Measurements from ENCODE around the gene TERC.

DNA sequence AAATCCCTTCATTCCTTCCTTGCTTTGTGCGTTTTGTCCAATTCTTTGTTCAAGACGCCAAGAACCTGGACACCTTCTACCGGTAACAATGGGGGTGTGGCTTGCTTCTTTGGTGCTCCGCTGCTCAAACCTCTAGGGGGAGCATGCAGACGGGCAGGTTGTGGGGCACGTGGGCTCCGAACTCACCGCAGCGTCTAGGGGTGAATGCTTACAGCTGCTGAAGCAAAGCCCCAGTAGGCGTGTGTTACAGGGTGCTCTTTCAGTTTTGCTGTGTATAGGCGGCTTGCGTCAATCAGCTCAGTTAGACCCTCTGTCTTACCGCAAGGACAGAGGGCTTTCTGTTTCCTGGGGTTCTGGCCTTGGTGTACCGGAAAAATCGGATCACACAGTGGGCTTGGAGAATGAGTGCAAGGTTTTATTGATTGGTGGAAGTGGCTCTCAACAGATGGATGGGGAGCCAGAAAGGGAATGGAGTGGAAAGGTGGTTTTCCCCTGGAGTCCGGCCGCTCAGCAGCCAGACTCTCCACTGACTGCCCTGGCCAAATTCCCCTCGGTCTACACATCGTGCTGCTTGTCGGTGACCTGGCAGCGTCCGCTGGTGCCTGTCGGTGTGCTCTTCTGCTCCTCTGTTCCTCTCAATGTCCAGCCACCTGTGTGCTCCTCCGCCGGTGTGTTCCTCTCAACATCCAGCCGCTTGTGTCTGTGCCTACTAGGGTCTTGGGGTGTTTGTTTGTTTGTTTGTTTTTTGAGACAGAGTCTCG lies 49.1 kb upstream of the TERC start:
- TF ChIP-seq, protein P1, sequence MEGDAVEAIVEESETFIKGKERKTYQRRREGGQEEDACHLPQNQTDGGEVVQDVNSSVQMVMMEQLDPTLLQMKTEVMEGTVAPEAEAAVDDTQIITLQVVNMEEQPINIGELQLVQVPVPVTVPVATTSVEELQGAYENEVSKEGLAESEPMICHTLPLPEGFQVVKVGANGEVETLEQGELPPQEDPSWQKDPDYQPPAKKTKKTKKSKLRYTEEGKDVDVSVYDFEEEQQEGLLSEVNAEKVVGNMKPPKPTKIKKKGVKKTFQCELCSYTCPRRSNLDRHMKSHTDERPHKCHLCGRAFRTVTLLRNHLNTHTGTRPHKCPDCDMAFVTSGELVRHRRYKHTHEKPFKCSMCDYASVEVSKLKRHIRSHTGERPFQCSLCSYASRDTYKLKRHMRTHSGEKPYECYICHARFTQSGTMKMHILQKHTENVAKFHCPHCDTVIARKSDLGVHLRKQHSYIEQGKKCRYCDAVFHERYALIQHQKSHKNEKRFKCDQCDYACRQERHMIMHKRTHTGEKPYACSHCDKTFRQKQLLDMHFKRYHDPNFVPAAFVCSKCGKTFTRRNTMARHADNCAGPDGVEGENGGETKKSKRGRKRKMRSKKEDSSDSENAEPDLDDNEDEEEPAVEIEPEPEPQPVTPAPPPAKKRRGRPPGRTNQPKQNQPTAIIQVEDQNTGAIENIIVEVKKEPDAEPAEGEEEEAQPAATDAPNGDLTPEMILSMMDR (IDR thresholded peaks at IDR 0.05), result no peak
- TF ChIP-seq POLR2A (IDR thresholded peaks at IDR 0.05), result no peak

All from testis (tissue), 2 donors.